Type B pancreatic cell (in vitro differentiated cells): ENCODE data around the gene ECD. TPM values are rescaled to one million over a fixed set of nuclear protein-coding genes. Genes with fewer than 3 reads are reported as not detected.

Source experiments
- DNase-seq: peaks from one replicate; pipeline ENCODE4 v3.0.0; 2021; ENCODE audit warnings: mixed read lengths; ENCODE audit not compliant: unreplicated experiment; ENCODE audit errors: extremely low spot score
- H3K27ac Mint-ChIP-seq: 2 replicates; pipeline ENCODE4 v1.8.0; 2021; ENCODE audit warnings: mild to moderate bottlenecking, mixed read lengths
- H3K27me3 Mint-ChIP-seq: 2 replicates; pipeline ENCODE4 v1.8.0; 2021; ENCODE audit warnings: mixed read lengths
- H3K36me3 Mint-ChIP-seq: 2 replicates; pipeline ENCODE4 v1.8.0; 2021; ENCODE audit warnings: mixed read lengths
- H3K4me1 Mint-ChIP-seq: one replicate; pipeline ENCODE4 v1.8.0; 2021; ENCODE audit warnings: mixed read lengths; ENCODE audit not compliant: unreplicated experiment
- H3K4me3 Mint-ChIP-seq: 2 replicates; pipeline ENCODE4 v1.8.0; 2021; ENCODE audit warnings: mild to moderate bottlenecking, mixed read lengths
- H3K9me3 Mint-ChIP-seq: 2 replicates; pipeline ENCODE4 v1.8.0; 2021; ENCODE audit warnings: mixed read lengths
- total RNA-seq: library from RNA; stranded (reverse); gene quantifications from 2 replicates; pipeline ENCODE4 v1.2.1, GENCODE V29; 2021; ENCODE audit warnings: low replicate concordance
- TF ChIP-seq, protein P1 (sequence below): fragments of 200-600 bp; sonication (generic); conservative IDR thresholded peaks from 2 replicates; pipeline ENCODE4 v1.5.0; 2021; ENCODE audit warnings: antibody characterized with exemption, mild to moderate bottlenecking

ECD gene
- total RNA-seq, 1 donor from 2014 or later = 27.9 TPM

DNA sequence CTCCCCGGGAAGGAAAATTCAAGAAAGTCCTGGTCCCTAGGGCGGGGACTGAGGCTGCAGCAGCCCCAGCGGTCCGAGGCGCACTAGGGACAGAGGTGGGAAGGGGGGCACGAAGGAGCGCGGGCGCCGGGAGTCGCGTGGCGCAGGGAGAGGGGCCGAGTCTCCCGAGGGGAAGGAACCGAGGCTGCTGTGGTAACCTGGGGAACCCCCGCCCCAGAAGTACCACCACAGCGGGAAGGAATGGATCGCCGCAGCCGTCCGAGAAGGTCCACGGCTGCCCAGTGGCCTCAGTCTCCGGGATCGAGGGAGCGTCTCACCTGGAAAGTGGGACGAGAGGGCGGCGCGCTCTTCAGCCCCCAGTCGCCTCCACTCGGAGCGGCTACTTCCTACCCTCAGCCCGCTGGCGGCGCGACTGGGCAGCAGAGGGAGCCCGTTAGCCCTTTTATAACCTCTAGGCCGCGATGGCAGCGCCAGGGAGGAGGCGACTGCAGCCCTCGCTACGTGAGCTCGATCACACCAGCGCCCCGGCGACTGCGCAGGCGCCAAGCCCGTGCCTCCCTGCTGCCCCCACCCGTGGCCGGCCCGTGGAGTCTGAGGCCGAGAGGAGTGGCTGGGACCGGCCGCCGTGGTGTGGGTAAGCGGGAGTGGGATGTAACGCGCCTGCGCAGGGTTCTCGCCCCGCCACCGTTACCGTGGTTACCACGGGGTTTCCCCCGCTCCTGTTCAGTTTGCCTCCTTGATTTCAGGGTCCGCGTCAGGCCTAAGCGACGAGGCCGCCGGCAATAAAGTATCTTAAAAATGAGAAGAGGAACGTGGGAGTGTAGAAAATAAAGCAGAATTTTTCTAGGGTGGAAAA is 71.1 kb downstream of the ECD start, which contains the start of gene P4HA1:
Gene P4HA1 (minus strand): TSS at position 418 of the 856 bp plus-strand sequence. CDS start 21,983 bp downstream, outside the sequence.
- H3K4me3 Mint-ChIP-seq = peak within 1 kb of the TSS; percentile 94

DNA sequence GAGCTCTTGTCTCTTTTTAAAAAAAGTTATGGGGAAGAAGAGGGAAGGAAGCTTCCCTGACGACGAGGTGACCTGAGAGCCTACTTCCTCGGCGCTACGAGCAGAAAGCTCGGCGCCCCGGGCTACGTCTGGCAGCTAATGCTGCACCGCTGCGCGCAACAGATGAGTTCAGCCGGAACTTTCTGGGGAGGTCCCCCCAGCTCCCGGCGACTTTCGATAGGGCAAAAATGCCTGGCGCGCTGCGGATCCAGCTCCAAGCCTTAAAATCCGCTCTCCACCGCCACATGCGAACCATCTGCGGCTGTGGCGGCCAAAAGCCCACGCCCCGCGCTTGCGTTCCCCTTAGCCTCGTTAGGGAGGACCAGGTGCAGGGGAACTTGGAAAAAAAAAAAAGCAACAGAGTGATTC is 71.8 kb downstream of the ECD start:
- TF ChIP-seq, protein P1, sequence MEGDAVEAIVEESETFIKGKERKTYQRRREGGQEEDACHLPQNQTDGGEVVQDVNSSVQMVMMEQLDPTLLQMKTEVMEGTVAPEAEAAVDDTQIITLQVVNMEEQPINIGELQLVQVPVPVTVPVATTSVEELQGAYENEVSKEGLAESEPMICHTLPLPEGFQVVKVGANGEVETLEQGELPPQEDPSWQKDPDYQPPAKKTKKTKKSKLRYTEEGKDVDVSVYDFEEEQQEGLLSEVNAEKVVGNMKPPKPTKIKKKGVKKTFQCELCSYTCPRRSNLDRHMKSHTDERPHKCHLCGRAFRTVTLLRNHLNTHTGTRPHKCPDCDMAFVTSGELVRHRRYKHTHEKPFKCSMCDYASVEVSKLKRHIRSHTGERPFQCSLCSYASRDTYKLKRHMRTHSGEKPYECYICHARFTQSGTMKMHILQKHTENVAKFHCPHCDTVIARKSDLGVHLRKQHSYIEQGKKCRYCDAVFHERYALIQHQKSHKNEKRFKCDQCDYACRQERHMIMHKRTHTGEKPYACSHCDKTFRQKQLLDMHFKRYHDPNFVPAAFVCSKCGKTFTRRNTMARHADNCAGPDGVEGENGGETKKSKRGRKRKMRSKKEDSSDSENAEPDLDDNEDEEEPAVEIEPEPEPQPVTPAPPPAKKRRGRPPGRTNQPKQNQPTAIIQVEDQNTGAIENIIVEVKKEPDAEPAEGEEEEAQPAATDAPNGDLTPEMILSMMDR = no peak
- peaks cover 27% of the 10 kb centered on the region for H3K4me1 Mint-ChIP-seq
- H3K4me3 Mint-ChIP-seq = peak overlapping the region; percentile 94
- H3K36me3 Mint-ChIP-seq = peaks cover 4% of the 10 kb centered on the region
- H3K27me3 Mint-ChIP-seq = no peaks in the 10 kb centered on the region
- DNase-seq = peak; percentile 79
- peak overlapping the region; percentile 89 for H3K27ac Mint-ChIP-seq
- H3K9me3 Mint-ChIP-seq = no peaks in the 10 kb centered on the region

More for the DNA sequence above, 71.1 kb downstream of the ECD start, which contains the start of gene P4HA1:
- Mint-ChIP-seq H3K4me1 (peaks cover 23% of the 10 kb centered on the region), H3K36me3 (peaks cover 4% of the 10 kb centered on the region), H3K27ac (peak within 1 kb of the TSS; percentile 89), H3K9me3 (no peaks in the 10 kb centered on the region), H3K27me3 (no peaks in the 10 kb centered on the region)
- TF ChIP-seq, protein P1 = peak; percentile 70
- DNase-seq = peak; percentile 99

- Mint-ChIP-seq H3K4me1 (peaks cover 27% of the 10 kb centered on the region), H3K27me3 (no peaks in the 10 kb centered on the region), H3K36me3 (peaks cover 4% of the 10 kb centered on the region), H3K4me3 (peak overlapping the region; percentile 94), H3K27ac (peak overlapping the region; percentile 89), H3K9me3 (no peaks in the 10 kb centered on the region)
- TF ChIP-seq, protein P1 = no peak
- no peak for DNase-seq
Measured at GRCh38 chr10:73095481-73096021, 72.3 kb downstream of the ECD start.

- H3K4me1 Mint-ChIP-seq = peaks cover 27% of the 10 kb centered on the region
- TF ChIP-seq, protein P1 = no peak
- no peak for DNase-seq
- H3K4me3 Mint-ChIP-seq = peak overlapping the region; percentile 94
- H3K36me3 Mint-ChIP-seq = peaks cover 4% of the 10 kb centered on the region
- H3K9me3 Mint-ChIP-seq = no peaks in the 10 kb centered on the region
- H3K27ac Mint-ChIP-seq = peak overlapping the region; percentile 89
- H3K27me3 Mint-ChIP-seq = no peaks in the 10 kb centered on the region
Measured at GRCh38 chr10:73094986-73095480, 72.8 kb downstream of the ECD start.

DNA sequence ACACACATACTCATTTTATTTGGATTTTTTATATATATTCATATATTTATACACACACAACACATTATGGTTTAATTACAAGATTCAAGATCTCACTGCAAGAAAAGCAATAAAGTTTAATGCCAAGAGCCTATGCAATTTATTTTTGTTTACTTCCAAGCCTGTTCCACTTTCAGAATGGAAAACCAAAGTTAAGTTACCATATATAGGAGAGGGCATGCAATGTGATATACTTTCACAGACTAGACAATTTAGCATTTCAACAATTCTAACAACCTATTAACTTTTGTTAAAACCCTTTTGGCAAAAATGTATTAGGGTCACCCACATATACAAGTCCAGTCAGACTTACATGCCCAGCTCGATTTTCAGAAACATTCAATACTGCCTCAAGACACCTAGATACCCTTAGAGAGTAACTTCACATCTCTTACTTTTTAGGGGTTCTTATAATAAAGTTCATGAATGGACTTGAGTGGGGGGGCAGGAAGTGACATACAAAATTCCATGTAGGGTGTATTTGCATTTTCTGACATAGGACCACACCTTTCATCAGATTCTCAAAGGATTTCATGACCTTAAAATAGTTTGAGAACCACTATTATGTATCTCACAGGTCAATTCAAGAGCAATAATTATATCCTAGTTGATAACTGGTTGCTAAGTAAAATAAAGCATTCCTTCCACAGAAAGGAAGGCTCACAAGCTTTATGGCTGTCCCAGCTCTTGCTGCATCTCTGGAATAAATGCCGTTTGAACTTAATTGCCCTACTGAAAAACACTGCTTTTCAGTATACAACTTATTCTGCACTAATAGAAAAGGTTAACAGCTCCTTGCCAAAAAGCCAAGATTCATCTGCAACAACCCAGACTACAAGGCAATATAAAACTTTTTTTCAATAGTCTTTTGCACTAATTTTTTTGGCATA is 73.6 kb downstream of the ECD start:
- no peak for DNase-seq
- Mint-ChIP-seq H3K27me3 (no peaks in the 10 kb centered on the region), H3K27ac (peak overlapping the region; percentile 89), H3K4me3 (peak overlapping the region; percentile 94), H3K36me3 (peaks cover 4% of the 10 kb centered on the region), H3K9me3 (no peaks in the 10 kb centered on the region), H3K4me1 (peaks cover 27% of the 10 kb centered on the region)
- TF ChIP-seq, protein P1 = no peak
